Retina (tissue), 1 donor: ENCODE measurements around the gene BTRC.
A peak's percentile ranks its signal among the peaks of the same experiment; 100 is the strongest.

Source experiments
- DNase-seq: peaks from one replicate; pipeline ENCODE4 v3.0.0-alpha.2; 2016

The BTRC gene

DNA sequence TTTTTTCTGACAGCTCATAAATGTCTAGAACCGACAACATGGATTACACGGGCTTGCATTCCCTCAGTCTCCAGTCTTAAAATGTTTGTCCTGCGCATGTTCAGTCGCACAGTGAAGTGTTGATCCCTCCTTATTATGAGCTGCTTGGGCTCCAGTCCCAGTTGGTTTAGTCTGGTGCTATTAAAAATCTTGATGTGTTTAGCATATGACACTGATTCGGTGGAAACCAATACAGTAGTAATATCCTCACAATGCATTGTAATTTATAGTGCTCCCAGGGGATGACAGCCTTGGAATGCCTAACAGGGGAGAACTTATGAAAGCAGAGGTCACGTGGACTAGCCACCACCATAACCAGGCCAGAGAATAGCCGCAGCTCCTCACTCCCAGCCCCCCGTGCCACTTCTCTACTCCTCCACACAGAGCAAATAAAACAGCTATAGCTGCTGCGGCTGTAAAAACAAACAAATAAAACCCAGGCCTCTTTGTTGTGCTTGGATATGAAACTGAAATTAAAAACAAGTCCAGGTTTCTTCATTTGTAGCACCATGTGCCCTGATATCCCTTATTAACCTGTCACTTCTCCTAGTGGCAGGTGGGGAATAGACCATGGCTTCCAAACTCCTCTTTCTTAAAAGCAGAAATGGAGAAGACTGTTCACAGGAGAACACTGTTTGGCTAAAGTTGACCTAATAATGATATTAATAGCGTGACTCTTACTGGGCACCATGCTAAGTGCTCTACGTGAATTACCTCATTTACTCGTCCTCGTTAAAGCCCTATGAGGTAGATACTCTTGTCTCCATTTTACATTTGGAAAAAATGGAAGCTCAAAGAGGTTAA lies 241.8 kb downstream of the BTRC start:
- no peak for DNase-seq

DNA sequence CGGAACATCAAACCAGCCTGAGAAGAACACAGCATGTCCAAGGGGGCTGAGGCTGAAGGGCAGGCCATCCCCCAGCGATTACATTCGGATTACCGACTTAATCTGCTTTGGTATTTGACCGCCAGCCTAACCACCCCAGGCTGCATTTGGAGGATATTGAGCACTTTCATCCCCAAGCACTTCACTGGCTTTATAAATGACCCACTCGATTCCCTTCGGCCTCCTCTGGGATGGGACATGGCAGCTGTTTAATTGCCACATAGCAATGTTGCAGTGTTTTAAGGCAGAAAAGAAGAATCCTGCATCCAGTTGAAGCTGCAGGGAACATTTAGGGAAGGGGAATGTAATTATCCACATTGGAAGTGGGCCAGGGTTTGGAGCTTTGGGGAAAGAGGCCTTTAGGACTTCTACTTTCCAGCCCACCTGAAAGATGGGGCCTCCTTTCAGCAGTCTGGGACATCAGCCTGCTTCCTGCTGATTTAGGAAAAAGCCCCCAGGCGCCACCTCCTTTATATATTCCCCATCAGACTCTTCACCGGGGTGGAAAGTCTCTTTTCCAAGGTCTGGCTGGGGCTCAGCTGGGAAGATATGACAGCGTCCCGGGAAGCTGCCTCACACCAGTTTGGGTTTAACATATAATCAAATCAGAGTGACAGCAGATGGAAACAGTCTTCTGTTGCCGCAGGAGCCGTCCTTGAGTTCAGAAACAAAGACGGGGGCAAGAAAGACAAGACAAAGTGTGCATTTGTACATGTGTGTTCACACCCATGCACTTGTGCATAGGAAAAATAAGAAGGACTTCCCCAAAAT lies 243.3 kb downstream of the BTRC start:
- DNase-seq, result no peak

- DNase-seq, result no peak
Measured at GRCh38 chr10:101601541-101601940, 247.6 kb downstream of the BTRC start.

DNA sequence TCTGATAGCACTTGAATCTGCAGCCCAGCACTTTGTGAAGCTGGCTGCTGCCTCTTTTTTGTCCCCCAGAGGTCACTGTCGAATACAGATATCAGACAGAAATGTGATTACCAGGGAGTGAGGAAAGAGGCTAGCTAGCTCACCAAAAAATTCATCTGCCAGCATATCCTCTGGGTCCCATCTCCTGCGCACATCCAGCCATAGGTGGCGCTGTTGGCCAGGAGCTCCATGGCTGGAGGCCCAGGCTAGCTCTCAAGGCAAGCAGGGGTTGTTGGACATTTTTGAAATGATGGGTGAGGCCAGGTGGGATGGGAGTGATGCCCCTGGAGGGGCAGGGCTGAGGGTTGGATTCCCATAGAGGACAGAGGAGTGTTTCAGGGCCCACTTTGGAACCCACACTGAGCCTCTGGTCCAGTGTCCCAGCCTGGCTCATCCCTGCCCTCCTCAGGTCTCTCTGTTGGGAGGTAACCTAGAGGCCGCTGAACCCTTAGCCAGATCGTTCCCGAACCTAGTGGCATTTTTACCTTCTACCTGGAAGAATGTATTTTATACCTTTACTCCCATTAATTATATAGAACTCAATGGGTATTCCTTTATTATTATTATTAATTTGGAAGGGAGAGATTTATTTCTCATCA lies 248.9 kb downstream of the BTRC start:
- DNase-seq, result peak; percentile 92
